Osteocyte (in vitro differentiated cells): ENCODE results near the gene L2HGDH. TPM values are rescaled to one million over a fixed set of nuclear protein-coding genes. Genes with fewer than 3 reads are reported as not detected.

Experiments
- DNase-seq: peaks from one replicate; pipeline ENCODE4 v3.0.0; 2021; ENCODE audit warnings: mixed read lengths; ENCODE audit not compliant: unreplicated experiment; ENCODE audit errors: extremely low spot score
- H3K27ac Mint-ChIP-seq: one replicate; pipeline ENCODE4 v1.8.0; 2021; ENCODE audit warnings: mild to moderate bottlenecking, mixed read lengths; ENCODE audit not compliant: unreplicated experiment
- H3K27me3 Mint-ChIP-seq: one replicate; pipeline ENCODE4 v1.8.0; 2021; ENCODE audit warnings: mixed read lengths; ENCODE audit not compliant: unreplicated experiment
- H3K36me3 Mint-ChIP-seq: one replicate; pipeline ENCODE4 v1.8.0; 2021; ENCODE audit warnings: mixed read lengths; ENCODE audit not compliant: unreplicated experiment
- H3K4me1 Mint-ChIP-seq: one replicate; pipeline ENCODE4 v1.8.0; 2021; ENCODE audit warnings: mixed read lengths; ENCODE audit not compliant: unreplicated experiment
- H3K4me3 Mint-ChIP-seq: one replicate; pipeline ENCODE4 v1.8.0; 2021; ENCODE audit warnings: mild to moderate bottlenecking, moderate library complexity, mixed read lengths; ENCODE audit not compliant: unreplicated experiment
- H3K9me3 Mint-ChIP-seq: one replicate; pipeline ENCODE4 v1.8.0; 2021; ENCODE audit warnings: mixed read lengths; ENCODE audit not compliant: unreplicated experiment
- total RNA-seq: library from RNA; stranded (reverse); gene quantifications from 2 replicates; pipeline ENCODE4 v1.2.1, GENCODE V29; 2021
- TF ChIP-seq, protein P1 (sequence below): fragments of 200-600 bp; sonication (generic); IDR thresholded peaks from 2 replicates; pipeline ENCODE4 v1.5.0; 2021; ENCODE audit warnings: antibody characterized with exemption, mild to moderate bottlenecking, moderate library complexity

L2HGDH gene
- total RNA-seq, 1 donor from 2014 or later: 4.2 TPM

DNA sequence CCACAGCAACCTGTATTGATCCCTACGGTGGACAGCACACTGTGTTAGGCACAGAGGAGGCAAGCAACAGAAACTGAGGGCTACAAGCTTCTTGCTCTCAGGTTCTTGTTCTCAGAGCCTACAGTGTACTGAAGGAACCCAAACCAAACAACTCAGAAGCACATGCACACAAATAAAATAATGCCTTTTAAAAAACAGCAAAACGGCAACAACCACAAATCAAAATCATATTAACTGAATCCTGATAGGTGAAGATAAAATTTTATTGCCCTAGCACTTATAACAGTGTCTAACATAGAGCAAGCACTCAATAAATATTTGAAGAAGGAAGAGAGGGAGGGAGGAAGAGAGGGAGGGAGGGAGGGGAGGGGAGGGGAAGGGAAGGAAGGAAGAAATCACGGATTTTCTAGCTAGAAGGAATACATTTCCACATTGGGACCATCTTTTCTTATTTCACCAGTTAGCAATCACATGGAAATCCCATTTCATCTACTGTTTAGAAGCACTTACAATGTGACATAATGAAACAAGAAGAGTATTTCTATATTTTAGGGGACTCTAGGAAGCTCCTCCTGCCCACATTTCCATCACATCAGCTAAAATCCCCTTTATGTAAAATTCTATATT lies 27.3 kb upstream of the L2HGDH start:
- no peak for DNase-seq
- Mint-ChIP-seq H3K4me1 (peaks cover 44% of the 10 kb centered on the region), H3K27ac (no peak overlapping the region), H3K4me3 (no peak overlapping the region), H3K27me3 (no peaks in the 10 kb centered on the region), H3K9me3 (no peaks in the 10 kb centered on the region), H3K36me3 (peaks cover 1% of the 10 kb centered on the region)
- TF ChIP-seq, protein P1, sequence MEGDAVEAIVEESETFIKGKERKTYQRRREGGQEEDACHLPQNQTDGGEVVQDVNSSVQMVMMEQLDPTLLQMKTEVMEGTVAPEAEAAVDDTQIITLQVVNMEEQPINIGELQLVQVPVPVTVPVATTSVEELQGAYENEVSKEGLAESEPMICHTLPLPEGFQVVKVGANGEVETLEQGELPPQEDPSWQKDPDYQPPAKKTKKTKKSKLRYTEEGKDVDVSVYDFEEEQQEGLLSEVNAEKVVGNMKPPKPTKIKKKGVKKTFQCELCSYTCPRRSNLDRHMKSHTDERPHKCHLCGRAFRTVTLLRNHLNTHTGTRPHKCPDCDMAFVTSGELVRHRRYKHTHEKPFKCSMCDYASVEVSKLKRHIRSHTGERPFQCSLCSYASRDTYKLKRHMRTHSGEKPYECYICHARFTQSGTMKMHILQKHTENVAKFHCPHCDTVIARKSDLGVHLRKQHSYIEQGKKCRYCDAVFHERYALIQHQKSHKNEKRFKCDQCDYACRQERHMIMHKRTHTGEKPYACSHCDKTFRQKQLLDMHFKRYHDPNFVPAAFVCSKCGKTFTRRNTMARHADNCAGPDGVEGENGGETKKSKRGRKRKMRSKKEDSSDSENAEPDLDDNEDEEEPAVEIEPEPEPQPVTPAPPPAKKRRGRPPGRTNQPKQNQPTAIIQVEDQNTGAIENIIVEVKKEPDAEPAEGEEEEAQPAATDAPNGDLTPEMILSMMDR: no peak

DNA sequence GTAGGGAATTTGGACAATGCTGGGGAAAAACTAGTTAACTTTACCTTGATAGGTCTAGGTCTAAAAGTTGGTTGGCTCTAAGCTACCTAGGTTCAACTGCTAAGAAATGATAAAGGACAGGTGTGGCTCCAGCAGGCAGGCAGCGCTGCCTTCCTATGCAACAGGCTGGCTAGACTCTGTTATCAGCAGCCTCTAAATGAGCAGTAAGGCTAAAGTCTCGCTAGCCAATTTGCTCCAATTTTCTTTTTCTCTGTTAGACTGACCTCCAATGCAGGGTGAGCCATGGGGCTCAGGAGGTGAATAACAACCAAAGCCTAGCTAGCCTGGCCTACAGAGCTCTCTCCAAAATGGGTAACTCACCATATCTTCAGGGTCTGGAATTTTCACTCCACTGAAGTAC lies 26.6 kb upstream of the L2HGDH start:
- Mint-ChIP-seq H3K27me3 (no peaks in the 10 kb centered on the region), H3K9me3 (no peaks in the 10 kb centered on the region), H3K4me3 (no peak overlapping the region), H3K36me3 (peaks cover 1% of the 10 kb centered on the region), H3K27ac (no peak overlapping the region), H3K4me1 (peaks cover 37% of the 10 kb centered on the region)
- no peak for DNase-seq
- TF ChIP-seq, protein P1: no peak

DNA sequence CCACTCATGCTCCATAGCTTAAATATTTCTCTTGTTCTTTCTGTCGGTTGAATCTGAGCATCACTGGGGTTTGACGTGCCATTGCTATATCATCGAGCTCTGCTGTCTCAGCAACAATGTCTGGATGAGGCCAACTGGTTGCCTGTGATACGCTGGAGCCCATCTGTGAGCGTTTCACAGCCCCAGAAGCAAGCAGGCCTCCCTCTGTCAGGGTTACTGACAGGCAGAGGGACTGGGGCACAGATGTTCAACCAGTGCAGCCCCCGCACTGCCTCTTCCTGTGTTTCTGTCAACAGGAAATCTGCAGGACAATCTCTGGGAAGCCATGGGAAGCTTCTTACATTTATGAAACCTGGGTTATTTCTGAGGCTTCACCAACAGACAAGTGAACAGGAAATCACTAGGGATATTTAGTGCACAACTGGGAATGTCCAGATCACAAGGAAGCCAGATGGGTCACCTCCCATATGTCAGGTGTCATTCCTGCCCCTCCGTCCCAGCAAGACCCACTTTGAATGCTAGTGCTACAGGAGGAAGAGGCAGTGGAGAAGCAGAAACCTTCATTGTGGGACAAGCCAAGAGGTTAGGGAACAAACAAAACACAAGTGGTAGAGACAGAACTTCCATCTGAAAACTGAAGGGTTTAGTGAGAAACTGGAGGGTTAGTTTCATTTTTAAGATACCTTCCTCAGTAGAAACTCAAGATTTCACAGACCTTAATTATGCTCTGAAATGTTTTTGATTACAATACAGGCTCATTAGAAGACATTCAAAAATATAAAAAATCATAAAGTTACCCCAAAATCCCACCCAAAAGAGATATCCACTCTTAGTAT lies 24.2 kb upstream of the L2HGDH start:
- Mint-ChIP-seq H3K27ac (peak overlapping the region; percentile 90), H3K9me3 (no peaks in the 10 kb centered on the region), H3K27me3 (no peaks in the 10 kb centered on the region), H3K36me3 (peaks cover 14% of the 10 kb centered on the region), H3K4me1 (peaks cover 23% of the 10 kb centered on the region), H3K4me3 (no peak overlapping the region)
- TF ChIP-seq, protein P1: no peak
- DNase-seq: no peak

DNA sequence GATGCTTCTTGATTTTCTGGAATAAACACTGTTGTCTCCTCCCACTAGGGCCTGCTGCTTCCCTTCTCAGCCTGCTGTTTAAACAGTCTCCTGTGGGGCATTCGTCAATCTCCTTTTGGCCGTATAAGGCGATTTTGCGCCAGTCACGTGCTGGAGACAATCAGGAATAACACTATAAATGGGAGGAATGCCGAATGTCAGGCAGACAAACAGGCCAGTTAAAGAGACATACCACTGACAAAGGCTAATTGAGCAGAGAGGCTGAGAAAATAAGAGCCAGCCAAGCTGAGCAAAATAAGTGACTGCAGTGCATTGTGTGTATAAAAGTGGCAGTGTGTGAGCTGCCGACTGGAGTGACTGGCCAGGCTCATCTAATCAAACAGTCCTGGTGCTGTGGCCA lies 23.4 kb upstream of the L2HGDH start:
- no peak for DNase-seq
- peaks cover 15% of the 10 kb centered on the region for H3K36me3 Mint-ChIP-seq
- peak overlapping the region; percentile 90 for H3K27ac Mint-ChIP-seq
- H3K9me3 Mint-ChIP-seq: no peaks in the 10 kb centered on the region
- H3K27me3 Mint-ChIP-seq: no peaks in the 10 kb centered on the region
- H3K4me3 Mint-ChIP-seq: no peak overlapping the region
- peaks cover 21% of the 10 kb centered on the region for H3K4me1 Mint-ChIP-seq
- TF ChIP-seq, protein P1: peak; percentile 24

DNA sequence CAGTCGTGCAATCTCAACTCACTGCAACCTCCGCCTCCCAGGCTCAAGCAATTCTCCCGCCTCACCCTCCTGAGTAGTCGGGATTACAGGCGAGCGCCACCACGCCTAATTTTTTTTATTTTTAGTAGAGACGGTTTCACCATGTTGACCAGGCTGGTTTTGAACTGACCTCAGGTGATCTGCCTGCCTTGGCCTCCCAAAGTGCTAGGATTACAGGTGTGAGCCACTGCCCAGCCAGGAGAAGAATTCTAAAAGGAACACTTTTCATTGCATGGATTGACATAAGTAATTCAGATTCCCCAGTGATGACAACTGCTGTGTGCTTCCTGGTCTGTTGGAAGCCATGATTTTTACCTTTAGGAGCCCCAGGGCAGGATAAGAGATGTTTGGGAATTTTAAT lies 22.2 kb upstream of the L2HGDH start:
- H3K27ac Mint-ChIP-seq: peak overlapping the region; percentile 90
- no peaks in the 10 kb centered on the region for H3K9me3 Mint-ChIP-seq
- DNase-seq: no peak
- H3K27me3 Mint-ChIP-seq: no peaks in the 10 kb centered on the region
- peaks cover 19% of the 10 kb centered on the region for H3K36me3 Mint-ChIP-seq
- TF ChIP-seq, protein P1: no peak
- H3K4me1 Mint-ChIP-seq: peaks cover 21% of the 10 kb centered on the region
- H3K4me3 Mint-ChIP-seq: no peak overlapping the region
